ENCODE data around the gene RBMS3.

GRCh38 chr3:29708884-29709283, 428.0 kb downstream of the RBMS3 start:
- no peak for TF ChIP-seq CTCF (IDR thresholded peaks at IDR 0.05)
- TF ChIP-seq POLR2A (IDR thresholded peaks at IDR 0.05): no peak
